Measurements from ENCODE around the gene MYO18B.

MYO18B gene

GRCh38 chr22:25962711-25963110 lies 220.7 kb downstream of the MYO18B start:
- Histone ChIP-seq H3K9me2 (replicated peaks; ENCODE audit: insufficient read depth, low read length) (no peaks in the 10 kb centered on the region), H4K20me1 (ENCODE audit: insufficient read depth, low read length) (no peaks in the 10 kb centered on the region), H3F3A (ENCODE audit: insufficient read depth, low read length) (peaks cover 3% of the 10 kb centered on the region; the same call in 1 of the 2 replicates), H2AFZ (ENCODE audit: low read length) (no peak overlapping the region), H3K79me2 (ENCODE audit: low read length) (no peaks in the 10 kb centered on the region), H3K27me3 (replicated peaks; ENCODE audit: insufficient read depth, low read length) (peaks cover 18% of the 10 kb centered on the region; the same call in 1 of the 2 replicates), H3K36me3 (replicated peaks; ENCODE audit: insufficient read depth, low read length) (no peaks in the 10 kb centered on the region), H3K4me3 (ENCODE audit: low read length) (no peak overlapping the region), H3K4me2 (ENCODE audit: low read depth, low read length) (no peak overlapping the region), H3K9me3 (replicated peaks; ENCODE audit: insufficient read depth, low read length) (no peaks in the 10 kb centered on the region), H3K27ac (ENCODE audit: low read length) (no peak overlapping the region), H3K9ac (ENCODE audit: low read length) (no peak overlapping the region), H3K4me1 (ENCODE audit: low read length) (peaks cover 18% of the 10 kb centered on the region)
- TF ChIP-seq CTCF (IDR thresholded peaks at IDR 0.05; ENCODE audit: low read length): no peak
- TF ChIP-seq EZH2 (optimal IDR thresholded peaks at IDR 0.05; ENCODE audit: low read depth, low read length): no peak
- no peak for TF ChIP-seq EZH2phosphoT487 (IDR thresholded peaks at IDR 0.05; ENCODE audit: low read length)
- DNase-seq: no peak

- Histone ChIP-seq H3K9me3 (replicated peaks; ENCODE audit: insufficient read depth, low read length) (no peaks in the 10 kb centered on the region), H3K9ac (ENCODE audit: low read length) (no peak overlapping the region), H3K36me3 (replicated peaks; ENCODE audit: insufficient read depth, low read length) (no peaks in the 10 kb centered on the region), H3K27ac (ENCODE audit: low read length) (no peak overlapping the region), H3K4me3 (ENCODE audit: low read length) (no peak overlapping the region), H3K9me2 (replicated peaks; ENCODE audit: insufficient read depth, low read length) (no peaks in the 10 kb centered on the region), H3F3A (ENCODE audit: insufficient read depth, low read length) (peaks cover 3% of the 10 kb centered on the region; the same call in 1 of the 2 replicates), H2AFZ (ENCODE audit: low read length) (no peak overlapping the region), H4K20me1 (ENCODE audit: insufficient read depth, low read length) (no peaks in the 10 kb centered on the region), H3K27me3 (replicated peaks; ENCODE audit: insufficient read depth, low read length) (peaks cover 19% of the 10 kb centered on the region; the same call in 1 of the 2 replicates), H3K79me2 (ENCODE audit: low read length) (no peaks in the 10 kb centered on the region), H3K4me2 (ENCODE audit: low read depth, low read length) (no peak overlapping the region), H3K4me1 (ENCODE audit: low read length) (peaks cover 18% of the 10 kb centered on the region)
- TF ChIP-seq EZH2 (optimal IDR thresholded peaks at IDR 0.05; ENCODE audit: low read depth, low read length): no peak
- no peak for DNase-seq
Measured at GRCh38 chr22:25964961-25965730, 223.2 kb downstream of the MYO18B start.

GRCh38 chr22:25966448-25966913 lies 224.5 kb downstream of the MYO18B start:
- no peak for TF ChIP-seq EZH2phosphoT487 (IDR thresholded peaks at IDR 0.05; ENCODE audit: low read length)
- TF ChIP-seq EZH2 (optimal IDR thresholded peaks at IDR 0.05; ENCODE audit: low read depth, low read length): no peak
- TF ChIP-seq CTCF (IDR thresholded peaks at IDR 0.05; ENCODE audit: low read length): no peak
- no peak overlapping the region for H2AFZ ChIP-seq (ENCODE audit: low read length)
- no peaks in the 10 kb centered on the region for H4K20me1 ChIP-seq (ENCODE audit: insufficient read depth, low read length)
- H3K4me3 ChIP-seq (ENCODE audit: low read length): no peak overlapping the region
- H3K4me1 ChIP-seq (ENCODE audit: low read length): peaks cover 18% of the 10 kb centered on the region
- no peaks in the 10 kb centered on the region for H3K9me2 ChIP-seq (replicated peaks; ENCODE audit: insufficient read depth, low read length)
- H3K27ac ChIP-seq (ENCODE audit: low read length): no peak overlapping the region
- peak overlapping the region; percentile 37; the same call in 1 of the 2 replicates for H3K4me2 ChIP-seq (ENCODE audit: low read depth, low read length)
- peaks cover 3% of the 10 kb centered on the region; the same call in 1 of the 2 replicates for H3F3A ChIP-seq (ENCODE audit: insufficient read depth, low read length)
- peaks cover 16% of the 10 kb centered on the region; the same call in 1 of the 2 replicates for H3K27me3 ChIP-seq (replicated peaks; ENCODE audit: insufficient read depth, low read length)
- H3K9ac ChIP-seq (ENCODE audit: low read length): no peak overlapping the region
- no peaks in the 10 kb centered on the region for H3K9me3 ChIP-seq (replicated peaks; ENCODE audit: insufficient read depth, low read length)
- H3K79me2 ChIP-seq (ENCODE audit: low read length): no peaks in the 10 kb centered on the region
- DNase-seq: peak; percentile 76
- no peaks in the 10 kb centered on the region for H3K36me3 ChIP-seq (replicated peaks; ENCODE audit: insufficient read depth, low read length)

GRCh38 chr22:25969286-25969685 lies 227.3 kb downstream of the MYO18B start:
- Histone ChIP-seq H3K9me2 (replicated peaks; ENCODE audit: insufficient read depth, low read length) (no peaks in the 10 kb centered on the region), H3K4me3 (ENCODE audit: low read length) (no peak overlapping the region), H4K20me1 (ENCODE audit: insufficient read depth, low read length) (no peaks in the 10 kb centered on the region), H3K9ac (ENCODE audit: low read length) (no peak overlapping the region), H3K9me3 (replicated peaks; ENCODE audit: insufficient read depth, low read length) (no peaks in the 10 kb centered on the region), H3F3A (ENCODE audit: insufficient read depth, low read length) (peaks cover 3% of the 10 kb centered on the region; the same call in 1 of the 2 replicates), H2AFZ (ENCODE audit: low read length) (no peak overlapping the region), H3K4me2 (ENCODE audit: low read depth, low read length) (no peak overlapping the region), H3K27me3 (replicated peaks; ENCODE audit: insufficient read depth, low read length) (peaks cover 27% of the 10 kb centered on the region; the same call in 1 of the 2 replicates), H3K4me1 (ENCODE audit: low read length) (peaks cover 18% of the 10 kb centered on the region), H3K27ac (ENCODE audit: low read length) (no peak overlapping the region), H3K36me3 (replicated peaks; ENCODE audit: insufficient read depth, low read length) (no peaks in the 10 kb centered on the region), H3K79me2 (ENCODE audit: low read length) (no peaks in the 10 kb centered on the region)
- TF ChIP-seq CTCF (IDR thresholded peaks at IDR 0.05; ENCODE audit: low read length): no peak
- DNase-seq: no peak
